K562 (cell line): Measurements from ENCODE around the gene MEOX2. TPM values are rescaled to one million over a fixed set of nuclear protein-coding genes. Genes with fewer than 3 reads are reported as not detected.

Experiments
- ATAC-seq: fragments of 200-7000 bp; cut with Tn5 transposase; 3 replicates; pipeline ENCODE4 v1.9.1; 2020; ENCODE audit warnings: moderate library complexity
- BruUV-seq: library from RNA; stranded (reverse); fragments of 400-500 nt; replicated peaks from 2 replicates; lab custom pipeline; 2021; lab: Mats Ljungman, UMichigan
- CTCF ChIA-PET: fragments of 300-600 bp; formaldehyde crosslinking; extraction: SDS; loops from one replicate; lab custom pipeline; 2021; ENCODE audit warnings: low intra/inter-chr PET ratio; lab: Yijun Ruan, JAX
- POLR2A ChIA-PET: fragments of 300-600, 350-650 bp; sonication (Branson Sonifier 250); formaldehyde crosslinking; extraction: SDS; loops from one replicate; lab custom pipeline; 2021; ENCODE audit warnings: antibody characterized with exemption, inconsistent platforms; lab: Yijun Ruan, JAX
- DNase-seq, 4 experiments: peaks; one replicate each; pipeline versions ENCODE4 v3.0.0 to v3.0.0-alpha.2; 2011 to 2018; ENCODE audit warnings: low spot score in 3 of 4, mixed read lengths in 3 of 4; ENCODE audit errors: extremely low read depth in 1 of 4
- FAIRE-seq: peaks from 2 replicates; lab custom pipeline; 2011; peaks lifted over from hg19 to GRCh38; lab: Jason Lieb, UNC
- H2AFZ ChIP-seq: 2 replicates; pipeline ENCODE4 v1.6.0; 2011; ENCODE audit warnings: low read depth, low read length, control low read depth, inconsistent platforms
- H3K27ac ChIP-seq: fragments of 200-600 bp; 3 replicates; pipeline ENCODE4 v1.8.0; 2011; ENCODE audit warnings: low read depth, mild to moderate bottlenecking, control low read depth, inconsistent platforms, low read length, moderate library complexity, mixed read lengths; ENCODE audit errors: extremely low read depth
- H3K27me3 ChIP-seq, 2 experiments: fragments of 300-600 bp in 1 of 2; 2 replicates in 1 of 2; 3 replicates in 1 of 2; pipeline versions ENCODE4 v1.6.0 to v1.8.0; 2011; ENCODE audit warnings: inconsistent platforms in 2 of 2, low read length in 2 of 2, mild to moderate bottlenecking in 1 of 2, mixed read lengths in 1 of 2, moderate library complexity in 1 of 2; ENCODE audit not compliant: control insufficient read depth in 2 of 2, insufficient read depth in 2 of 2
- H3K36me3 ChIP-seq: fragments of 300-600 bp; 3 replicates; pipeline ENCODE4 v1.8.0; 2011; ENCODE audit warnings: mild to moderate bottlenecking, low read length, inconsistent platforms; ENCODE audit not compliant: control insufficient read depth, insufficient read depth
- H3K4me1 ChIP-seq, 2 experiments: fragments of 200-600 bp in 1 of 2; replicated peaks in 1 of 2; 2 replicates in 1 of 2; 3 replicates in 1 of 2; pipeline versions ENCODE4 v1.5.1 to v1.8.0; 2011; ENCODE audit warnings: inconsistent platforms in 2 of 2, low read length in 2 of 2, mild to moderate bottlenecking in 1 of 2, mixed read lengths in 1 of 2, moderate library complexity in 1 of 2; ENCODE audit not compliant: control insufficient read depth in 2 of 2, insufficient read depth in 2 of 2
- H3K4me2 ChIP-seq: 2 replicates; pipeline ENCODE4 v1.6.1; 2011; ENCODE audit warnings: low read length, control low read depth, inconsistent platforms, mixed read lengths; ENCODE audit not compliant: insufficient read depth
- H3K4me3 ChIP-seq: fragments of 200-600 bp; sonication (generic), shearing (Covaris generic); 2 replicates; pipeline ENCODE4 v1.5.1; 2016; ENCODE audit warnings: control low read depth, inconsistent platforms
- H3K79me2 ChIP-seq: fragments of 200-600 bp; 3 replicates; pipeline ENCODE4 v1.8.0; 2011; ENCODE audit warnings: low read length, inconsistent platforms; ENCODE audit not compliant: control insufficient read depth, insufficient read depth
- H3K9ac ChIP-seq, 2 experiments: 2 replicates each; pipeline versions ENCODE4 v1.6.0 to v1.6.1; 2011; ENCODE audit warnings: low read depth in 2 of 2, low read length in 2 of 2, control low read depth in 1 of 2, inconsistent platforms in 1 of 2, mild to moderate bottlenecking in 1 of 2, mixed read lengths in 1 of 2; ENCODE audit not compliant: insufficient read depth in 1 of 2
- H3K9me1 ChIP-seq: one replicate; pipeline ENCODE4 v1.6.0; 2011; ENCODE audit warnings: inconsistent platforms, mild to moderate bottlenecking, low read length, moderate library complexity; ENCODE audit not compliant: control insufficient read depth, insufficient read depth
- H3K9me3 ChIP-seq: replicated peaks from 2 replicates; pipeline ENCODE4 v1.5.1; 2011; ENCODE audit warnings: low read depth, low read length, inconsistent platforms; ENCODE audit not compliant: control insufficient read depth, insufficient read depth
- H4K20me1 ChIP-seq: replicated peaks from 2 replicates; pipeline ENCODE4 v1.6.1; 2011; ENCODE audit warnings: low read length, inconsistent platforms, mixed read lengths; ENCODE audit not compliant: control insufficient read depth, insufficient read depth
- ETS2 ChIP-seq: IDR thresholded peaks from 2 replicates; pipeline ENCODE4 v1.6.1; 2016; ENCODE audit warnings: borderline replicate concordance, missing genetic modification characterization, mild to moderate bottlenecking, moderate library complexity, missing compliant biosample characterization; ENCODE audit not compliant: poor library complexity, severe bottlenecking
- EZH2 ChIP-seq: IDR thresholded peaks from 2 replicates; pipeline ENCODE4 v1.6.1; 2012; ENCODE audit warnings: low read depth, mild to moderate bottlenecking, inconsistent platforms, low read length, borderline replicate concordance
- HDAC6 ChIP-seq: IDR thresholded peaks from 2 replicates; pipeline ENCODE4 v1.6.1; 2012; ENCODE audit warnings: low read depth, mild to moderate bottlenecking, control low read depth, inconsistent platforms, low read length, moderate library complexity
- MBD2 ChIP-seq: sonication (generic); IDR thresholded peaks from 2 replicates; pipeline ENCODE4 v1.6.1; 2016; ENCODE audit warnings: low read depth, borderline replicate concordance
- PHF21A ChIP-seq: fragments of 450-650 bp; IDR thresholded peaks from 2 replicates; pipeline ENCODE4 v1.6.1; 2017; ENCODE audit warnings: low read depth, borderline replicate concordance
- SMARCA5 ChIP-seq: fragments of 450-650 bp; IDR thresholded peaks from 2 replicates; pipeline ENCODE4 v1.6.1; 2016
- SOX6 ChIP-seq: fragments of 450-650 bp; IDR thresholded peaks from 2 replicates; pipeline ENCODE4 v1.6.1; 2014; ENCODE audit warnings: mild to moderate bottlenecking
- ZNF134 ChIP-seq: fragments of 250-450 bp; sonication (Bioruptor Pico); conservative IDR thresholded peaks from 2 replicates; pipeline ENCODE4 v1.4.0; 2020
- ZNF76 ChIP-seq: fragments of 250-450 bp; sonication (Bioruptor Pico); IDR thresholded peaks from 2 replicates; pipeline ENCODE4 v1.4.0; 2020; ENCODE audit warnings: mild to moderate bottlenecking, moderate library complexity, borderline replicate concordance
- WGBS: fragments of 100-300 bp; shearing (Covaris generic); methylation state at CpG from one replicate; pipeline ENCODE4 v1.1.6; 2016; ENCODE audit warnings: low coverage, mixed read lengths; ENCODE audit not compliant: insufficient coverage; ENCODE audit errors: missing lambda C conversion rate; 5-methylcytosine and 5-hydroxymethylcytosine counted together
- in situ Hi-C: fragments of 300-500 bp; cut with MboI; formaldehyde crosslinking; loops from 4 replicates; pipeline ENCODE4 v1.15.0; 2018; ENCODE audit warnings: inconsistent platforms, mixed read lengths
- intact Hi-C: fragments of 100-400 bp; cut with micrococcal nuclease; formaldehyde crosslinking; loops from 2 replicates; pipeline ENCODE4 v1.14.2; 2022
- polyA plus RNA-seq, 8 experiments: library from polyadenylated mRNA; depleted of rRNA in 4 of 8; stranded (reverse) in 5 of 8; unstranded in 3 of 8; fragments of >200 nt; fragmentation: Nextera tagmentation in 2 of 8; fragmentation: Illumina TruSeq in 1 of 8; extraction: Ambion mirVana in 2 of 8; extraction: Trizol in 1 of 8; gene quantifications; 2 replicates each; pipeline versions ENCODE4 v1.2.1 to v1.2.3, GENCODE V29; 2011 to 2014; ENCODE audit warnings: inconsistent platforms in 1 of 8, missing spikeins in 1 of 8
- total RNA-seq, 7 experiments: library from RNA; depleted of rRNA in 6 of 7; stranded (reverse); fragments of >200 nt in 6 of 7; fragmentation: Illumina TruSeq in 2 of 7; extraction: Trizol in 2 of 7; gene quantifications; 2 replicates each; pipeline versions ENCODE4 v1.2.1 to v1.2.3, GENCODE V29; 2011 to 2021; ENCODE audit warnings: low replicate concordance in 1 of 7
- TF ChIP-seq, protein P1 (sequence below): fragments of 200-800 bp; sonication (Bioruptor generic); IDR thresholded peaks from 2 replicates; pipeline ENCODE4 v1.6.1; 2017; ENCODE audit warnings: missing genetic modification characterization, missing compliant biosample characterization
- TF ChIP-seq, protein P2 (sequence below): fragments of 450-650 bp; IDR thresholded peaks from 2 replicates; pipeline ENCODE4 v1.6.1; 2017; ENCODE audit warnings: antibody characterized with exemption, mild to moderate bottlenecking
- TF ChIP-seq, protein P3 (sequence below): fragments of 250-450 bp; sonication (Bioruptor Pico); IDR thresholded peaks from 2 replicates; pipeline ENCODE4 v1.5.0; 2022; ENCODE audit warnings: mild to moderate bottlenecking

MEOX2 gene
- total and polyA plus RNA-seq, 9 of the 15 experiments (the other 6 are each of a cell fraction or from before 2014, with no cell fraction given), result not detected

DNA sequence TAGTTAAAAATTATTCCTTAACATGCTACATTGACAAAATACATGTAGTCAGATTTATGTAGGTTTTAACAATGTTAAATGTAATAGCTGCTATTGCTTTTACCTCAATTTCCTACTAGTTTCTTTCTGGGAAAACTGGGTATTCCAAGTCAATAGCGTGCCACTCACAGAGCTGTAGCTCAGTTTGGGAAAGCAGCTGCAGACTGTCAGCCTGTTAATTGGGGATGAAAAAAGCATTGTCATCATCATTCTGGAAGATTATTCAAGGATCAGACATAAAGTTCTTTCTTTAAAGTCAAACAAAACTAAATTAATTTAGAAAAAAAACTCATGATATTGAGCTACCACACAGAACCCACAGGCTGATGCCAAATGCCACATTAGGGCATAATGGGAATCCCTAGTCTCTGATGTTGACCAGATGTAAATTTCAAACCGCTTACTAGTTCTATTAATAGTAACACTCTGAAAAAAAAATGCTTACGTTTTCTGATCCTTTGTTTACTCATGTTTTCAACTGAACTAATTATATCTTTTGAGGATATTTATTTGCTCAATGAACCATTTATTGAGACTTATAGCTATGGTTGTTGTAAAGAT, 105.0 kb downstream of the MEOX2 start:
- in situ Hi-C loops, result no loop called here
- Histone ChIP-seq H3K4me1 (no peaks in the 10 kb centered on the region), H3K27ac (no peak overlapping the region), H3K4me3 (no peak overlapping the region), H2AFZ (no peak overlapping the region), H3K9me1 (no peaks in the 10 kb centered on the region), H3K9me3 (no peaks in the 10 kb centered on the region), H3K27me3 (no peaks in the 10 kb centered on the region), H4K20me1 (no peaks in the 10 kb centered on the region), H3K4me2 (no peak overlapping the region), H3K79me2 (no peaks in the 10 kb centered on the region), H3K9ac (no peak overlapping the region), H3K36me3 (no peaks in the 10 kb centered on the region)
- ATAC-seq (no peak), FAIRE-seq (no peak), DNase-seq (no peak)
- intact Hi-C loops, result no loop called here
- 1% methylated on average over 3 of the region's 3 CpGs for WGBS
- CTCF ChIA-PET, result no interaction called here
- POLR2A ChIA-PET, result interaction anchor here (0.8 kb wide), 1 partner anchor 105 kb away, joined by 3 read pairs; the partner anchor contains the start of gene MEOX2
- no TSS peak for BruUV-seq
- TF ChIP-seq MBD2, result no peak
- no peak for TF ChIP-seq EZH2
- TF ChIP-seq, protein P1, sequence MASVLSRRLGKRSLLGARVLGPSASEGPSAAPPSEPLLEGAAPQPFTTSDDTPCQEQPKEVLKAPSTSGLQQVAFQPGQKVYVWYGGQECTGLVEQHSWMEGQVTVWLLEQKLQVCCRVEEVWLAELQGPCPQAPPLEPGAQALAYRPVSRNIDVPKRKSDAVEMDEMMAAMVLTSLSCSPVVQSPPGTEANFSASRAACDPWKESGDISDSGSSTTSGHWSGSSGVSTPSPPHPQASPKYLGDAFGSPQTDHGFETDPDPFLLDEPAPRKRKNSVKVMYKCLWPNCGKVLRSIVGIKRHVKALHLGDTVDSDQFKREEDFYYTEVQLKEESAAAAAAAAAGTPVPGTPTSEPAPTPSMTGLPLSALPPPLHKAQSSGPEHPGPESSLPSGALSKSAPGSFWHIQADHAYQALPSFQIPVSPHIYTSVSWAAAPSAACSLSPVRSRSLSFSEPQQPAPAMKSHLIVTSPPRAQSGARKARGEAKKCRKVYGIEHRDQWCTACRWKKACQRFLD (CRISPR knock-in tag), result no peak
- TF ChIP-seq PHF21A, result no peak
- no peak for TF ChIP-seq ETS2 (tag)
- no peak for TF ChIP-seq ZNF76 (CRISPR knock-in tag)
- no peak for TF ChIP-seq SOX6
- TF ChIP-seq HDAC6, result no peak
- TF ChIP-seq, protein P2, sequence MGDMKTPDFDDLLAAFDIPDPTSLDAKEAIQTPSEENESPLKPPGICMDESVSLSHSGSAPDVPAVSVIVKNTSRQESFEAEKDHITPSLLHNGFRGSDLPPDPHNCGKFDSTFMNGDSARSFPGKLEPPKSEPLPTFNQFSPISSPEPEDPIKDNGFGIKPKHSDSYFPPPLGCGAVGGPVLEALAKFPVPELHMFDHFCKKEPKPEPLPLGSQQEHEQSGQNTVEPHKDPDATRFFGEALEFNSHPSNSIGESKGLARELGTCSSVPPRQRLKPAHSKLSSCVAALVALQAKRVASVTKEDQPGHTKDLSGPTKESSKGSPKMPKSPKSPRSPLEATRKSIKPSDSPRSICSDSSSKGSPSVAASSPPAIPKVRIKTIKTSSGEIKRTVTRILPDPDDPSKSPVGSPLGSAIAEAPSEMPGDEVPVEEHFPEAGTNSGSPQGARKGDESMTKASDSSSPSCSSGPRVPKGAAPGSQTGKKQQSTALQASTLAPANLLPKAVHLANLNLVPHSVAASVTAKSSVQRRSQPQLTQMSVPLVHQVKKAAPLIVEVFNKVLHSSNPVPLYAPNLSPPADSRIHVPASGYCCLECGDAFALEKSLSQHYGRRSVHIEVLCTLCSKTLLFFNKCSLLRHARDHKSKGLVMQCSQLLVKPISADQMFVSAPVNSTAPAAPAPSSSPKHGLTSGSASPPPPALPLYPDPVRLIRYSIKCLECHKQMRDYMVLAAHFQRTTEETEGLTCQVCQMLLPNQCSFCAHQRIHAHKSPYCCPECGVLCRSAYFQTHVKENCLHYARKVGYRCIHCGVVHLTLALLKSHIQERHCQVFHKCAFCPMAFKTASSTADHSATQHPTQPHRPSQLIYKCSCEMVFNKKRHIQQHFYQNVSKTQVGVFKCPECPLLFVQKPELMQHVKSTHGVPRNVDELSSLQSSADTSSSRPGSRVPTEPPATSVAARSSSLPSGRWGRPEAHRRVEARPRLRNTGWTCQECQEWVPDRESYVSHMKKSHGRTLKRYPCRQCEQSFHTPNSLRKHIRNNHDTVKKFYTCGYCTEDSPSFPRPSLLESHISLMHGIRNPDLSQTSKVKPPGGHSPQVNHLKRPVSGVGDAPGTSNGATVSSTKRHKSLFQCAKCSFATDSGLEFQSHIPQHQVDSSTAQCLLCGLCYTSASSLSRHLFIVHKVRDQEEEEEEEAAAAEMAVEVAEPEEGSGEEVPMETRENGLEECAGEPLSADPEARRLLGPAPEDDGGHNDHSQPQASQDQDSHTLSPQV, result no peak
- no peak for TF ChIP-seq SMARCA5
- TF ChIP-seq, protein P3, sequence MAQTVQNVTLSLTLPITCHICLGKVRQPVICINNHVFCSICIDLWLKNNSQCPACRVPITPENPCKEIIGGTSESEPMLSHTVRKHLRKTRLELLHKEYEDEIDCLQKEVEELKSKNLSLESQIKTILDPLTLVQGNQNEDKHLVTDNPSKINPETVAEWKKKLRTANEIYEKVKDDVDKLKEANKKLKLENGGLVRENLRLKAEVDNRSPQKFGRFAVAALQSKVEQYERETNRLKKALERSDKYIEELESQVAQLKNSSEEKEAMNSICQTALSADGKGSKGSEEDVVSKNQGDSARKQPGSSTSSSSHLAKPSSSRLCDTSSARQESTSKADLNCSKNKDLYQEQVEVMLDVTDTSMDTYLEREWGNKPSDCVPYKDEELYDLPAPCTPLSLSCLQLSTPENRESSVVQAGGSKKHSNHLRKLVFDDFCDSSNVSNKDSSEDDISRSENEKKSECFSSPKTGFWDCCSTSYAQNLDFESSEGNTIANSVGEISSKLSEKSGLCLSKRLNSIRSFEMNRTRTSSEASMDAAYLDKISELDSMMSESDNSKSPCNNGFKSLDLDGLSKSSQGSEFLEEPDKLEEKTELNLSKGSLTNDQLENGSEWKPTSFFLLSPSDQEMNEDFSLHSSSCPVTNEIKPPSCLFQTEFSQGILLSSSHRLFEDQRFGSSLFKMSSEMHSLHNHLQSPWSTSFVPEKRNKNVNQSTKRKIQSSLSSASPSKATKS (CRISPR knock-in tag), result no peak
- no peak for TF ChIP-seq ZNF134 (CRISPR knock-in tag)
